Liver (tissue), 9 donors: Measurements from ENCODE around the gene RBM10. TPM values are rescaled to one million over a fixed set of nuclear protein-coding genes. Genes with fewer than 3 reads are reported as not detected.

ENCODE experiments used
- DNase-seq: peaks from one replicate; pipeline ENCODE4 v3.0.0-alpha.2; 2017; ENCODE audit warnings: low spot score
- H3K27ac ChIP-seq, 2 donors: one replicate each; pipeline ENCODE4 v1.7.0; 2013; ENCODE audit warnings: inconsistent platforms in 2 of 2, low read length in 2 of 2, control low read depth in 1 of 2, low read depth in 1 of 2, mild to moderate bottlenecking in 1 of 2
- H3K27me3 ChIP-seq, 4 donors: one replicate each; pipeline versions ENCODE4 v1.6.1 to v1.7.0; 2013; ENCODE audit warnings: low read length in 3 of 4, inconsistent platforms in 1 of 4, mild to moderate bottlenecking in 1 of 4, moderate library complexity in 1 of 4; ENCODE audit not compliant: control insufficient read depth in 4 of 4, insufficient read depth in 4 of 4
- H3K36me3 ChIP-seq, 4 donors: one replicate each; pipeline versions ENCODE4 v1.6.1 to v1.7.0; 2013; ENCODE audit warnings: low read length in 3 of 4, mild to moderate bottlenecking in 3 of 4, low read depth in 1 of 4, moderate library complexity in 1 of 4; ENCODE audit not compliant: control insufficient read depth in 4 of 4, insufficient read depth in 3 of 4
- H3K4me1 ChIP-seq, 4 donors: one replicate each; pipeline versions ENCODE4 v1.6.1 to v1.7.0; 2013; ENCODE audit warnings: low read length in 3 of 4, mild to moderate bottlenecking in 3 of 4, moderate library complexity in 1 of 4; ENCODE audit not compliant: control insufficient read depth in 4 of 4, insufficient read depth in 4 of 4
- H3K4me3 ChIP-seq, 3 donors: one replicate each; pipeline versions ENCODE4 v1.6.1 to v1.7.0; 2013; ENCODE audit warnings: low read length in 3 of 3, control low read depth in 1 of 3, low read depth in 1 of 3, mild to moderate bottlenecking in 1 of 3
- H3K9ac ChIP-seq, 2 donors: one replicate each; pipeline ENCODE4 v1.7.0; 2013; ENCODE audit warnings: low read length in 2 of 2, mild to moderate bottlenecking in 2 of 2, moderate library complexity in 2 of 2, control low read depth in 1 of 2, low read depth in 1 of 2
- H3K9me3 ChIP-seq, 4 donors: one replicate each; pipeline versions ENCODE4 v1.6.1 to v1.7.0; 2013; ENCODE audit warnings: low read length in 3 of 4; ENCODE audit not compliant: control insufficient read depth in 4 of 4
- EGR1 ChIP-seq, 2 donors: IDR thresholded peaks; 2 replicates each; pipeline ENCODE4 v1.6.1; 2016 to 2018; ENCODE audit warnings: antibody characterized with exemption in 2 of 2, low read depth in 2 of 2
- FOXA1 ChIP-seq: IDR thresholded peaks from 2 replicates; pipeline ENCODE4 v1.6.1; 2016; ENCODE audit warnings: antibody characterized with exemption
- FOXA2 ChIP-seq: IDR thresholded peaks from 2 replicates; pipeline ENCODE4 v1.6.1; 2016; ENCODE audit warnings: antibody characterized with exemption
- GABPA ChIP-seq, 2 donors: IDR thresholded peaks in 1 of 2; conservative IDR thresholded peaks in 1 of 2; 2 replicates each; pipeline ENCODE4 v1.6.1; 2016; ENCODE audit warnings: antibody characterized with exemption in 2 of 2, mild to moderate bottlenecking in 1 of 2, moderate library complexity in 1 of 2
- HNF4A ChIP-seq, 2 donors: conservative IDR thresholded peaks; 2 replicates each; pipeline ENCODE4 v1.6.1; 2016; ENCODE audit warnings: antibody characterized with exemption in 2 of 2, mild to moderate bottlenecking in 2 of 2
- HNF4G ChIP-seq: IDR thresholded peaks from 2 replicates; pipeline ENCODE4 v1.6.1; 2016; ENCODE audit warnings: antibody characterized with exemption
- JUND ChIP-seq, 2 donors: IDR thresholded peaks; 2 replicates each; pipeline ENCODE4 v1.6.1; 2016; ENCODE audit warnings: antibody characterized with exemption in 2 of 2
- MAX ChIP-seq: IDR thresholded peaks from 2 replicates; pipeline ENCODE4 v1.6.1; 2016; ENCODE audit warnings: antibody characterized with exemption
- NR2F2 ChIP-seq: IDR thresholded peaks from 2 replicates; pipeline ENCODE4 v1.6.1; 2016; ENCODE audit warnings: antibody characterized with exemption
- REST ChIP-seq: IDR thresholded peaks from 2 replicates; pipeline ENCODE4 v1.6.1; 2016; ENCODE audit warnings: antibody characterized with exemption, mild to moderate bottlenecking
- RXRA ChIP-seq, 2 donors: IDR thresholded peaks; 2 replicates each; pipeline ENCODE4 v1.6.1; 2017 to 2018; ENCODE audit warnings: antibody characterized with exemption in 2 of 2, mild to moderate bottlenecking in 1 of 2
- SP1 ChIP-seq: IDR thresholded peaks from 2 replicates; pipeline ENCODE4 v1.6.1; 2018; ENCODE audit warnings: antibody characterized with exemption, mild to moderate bottlenecking
- YY1 ChIP-seq: IDR thresholded peaks from 2 replicates; pipeline ENCODE4 v1.6.1; 2016; ENCODE audit warnings: antibody characterized with exemption, mild to moderate bottlenecking
- ZBTB33 ChIP-seq: IDR thresholded peaks from 2 replicates; pipeline ENCODE4 v1.6.1; 2016; ENCODE audit warnings: antibody characterized with exemption
- WGBS: extraction: QIAGEN DNeasy Blood & Tissue Kit; methylation state at CpG from one replicate; pipeline ENCODE4 v1.1.7; 2013; 5-methylcytosine and 5-hydroxymethylcytosine counted together
- polyA plus RNA-seq, 2 donors: library from polyadenylated mRNA; stranded (reverse) in 1 of 2; unstranded in 1 of 2; fragments of 200-250 nt in 1 of 2; fragments of >200 nt in 1 of 2; fragmentation: Nextera tagmentation in 1 of 2; extraction: Ambion mirVana in 1 of 2; gene quantifications; one replicate each; pipeline versions ENCODE4 v1.2.1 to v1.2.3, GENCODE V29; 2013 to 2015
- total RNA-seq, 2 donors: library from RNA; depleted of rRNA; stranded (reverse); fragments of >200 nt; gene quantifications; one replicate each; pipeline ENCODE4 v1.2.3, GENCODE V29; 2014
- TF ChIP-seq, protein P1 (sequence below): fragments of 150-350 bp; IDR thresholded peaks from 2 replicates; pipeline ENCODE4 v1.5.1; 2017; ENCODE audit warnings: improper control_type of control experiment, low read depth, low read length; ENCODE audit not compliant: missing input control
- donor health status: healthy.
- donor health status: healthy.
- donor health status: healthy.
- donor health status: healthy.
- donor health status: healthy.

The RBM10 gene
- total and polyA plus RNA-seq, 4 donors: 8.2 to 26.6 (median 17.5) TPM

- TF ChIP-seq REST (no peak), NR2F2 (no peak), EGR1 (IDR thresholded peaks at IDR 0.05; ENCODE audit: low read depth in 2 of 2) (no peak), GABPA (IDR thresholded peaks at IDR 0.05 in 1 of 2, conservative IDR thresholded peaks at IDR 0.05 in 1 of 2) (no peak)
Measured at GRCh38 chrX:47197526-47197925, 52.5 kb downstream of the RBM10 start (continued).

GRCh38 chrX:47198026-47198686 is 53.1 kb downstream of the RBM10 start:
- WGBS: 86% methylated on average over 10 of the region's 10 CpGs
- Histone ChIP-seq H3K36me3 (peaks cover 9 to 50% (median 34%) of the 10 kb centered on the region in 4 donors), H3K27ac (no peak overlapping the region), H3K4me1 (peaks cover 8 to 38% (median 28%) of the 10 kb centered on the region in 4 donors), H3K9me3 (no peaks in the 10 kb centered on the region), H3K4me3 (no peak overlapping the region), H3K9ac (no peak overlapping the region), H3K27me3 (no peaks in the 10 kb centered on the region)
- no peak for DNase-seq
- no peak for TF ChIP-seq RXRA (IDR thresholded peaks at IDR 0.05)
- no peak for TF ChIP-seq JUND (IDR thresholded peaks at IDR 0.05)
- TF ChIP-seq FOXA2: no peak
- TF ChIP-seq MAX: no peak
- TF ChIP-seq NR2F2: no peak
- no peak for TF ChIP-seq REST
- TF ChIP-seq HNF4A (conservative IDR thresholded peaks at IDR 0.05): no peak
- TF ChIP-seq SP1: no peak
- no peak for TF ChIP-seq HNF4G
- TF ChIP-seq, protein P1, sequence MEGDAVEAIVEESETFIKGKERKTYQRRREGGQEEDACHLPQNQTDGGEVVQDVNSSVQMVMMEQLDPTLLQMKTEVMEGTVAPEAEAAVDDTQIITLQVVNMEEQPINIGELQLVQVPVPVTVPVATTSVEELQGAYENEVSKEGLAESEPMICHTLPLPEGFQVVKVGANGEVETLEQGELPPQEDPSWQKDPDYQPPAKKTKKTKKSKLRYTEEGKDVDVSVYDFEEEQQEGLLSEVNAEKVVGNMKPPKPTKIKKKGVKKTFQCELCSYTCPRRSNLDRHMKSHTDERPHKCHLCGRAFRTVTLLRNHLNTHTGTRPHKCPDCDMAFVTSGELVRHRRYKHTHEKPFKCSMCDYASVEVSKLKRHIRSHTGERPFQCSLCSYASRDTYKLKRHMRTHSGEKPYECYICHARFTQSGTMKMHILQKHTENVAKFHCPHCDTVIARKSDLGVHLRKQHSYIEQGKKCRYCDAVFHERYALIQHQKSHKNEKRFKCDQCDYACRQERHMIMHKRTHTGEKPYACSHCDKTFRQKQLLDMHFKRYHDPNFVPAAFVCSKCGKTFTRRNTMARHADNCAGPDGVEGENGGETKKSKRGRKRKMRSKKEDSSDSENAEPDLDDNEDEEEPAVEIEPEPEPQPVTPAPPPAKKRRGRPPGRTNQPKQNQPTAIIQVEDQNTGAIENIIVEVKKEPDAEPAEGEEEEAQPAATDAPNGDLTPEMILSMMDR: no peak
- no peak for TF ChIP-seq YY1
- no peak for TF ChIP-seq ZBTB33
- TF ChIP-seq FOXA1: no peak
- TF ChIP-seq EGR1 (IDR thresholded peaks at IDR 0.05; ENCODE audit: low read depth in 2 of 2): no peak
